ENCODE results near the gene MOV10. TPM values are rescaled to one million over a fixed set of nuclear protein-coding genes. Genes with fewer than 3 reads are reported as not detected.

The MOV10 gene
- total and polyA plus RNA-seq, 9 of the 15 experiments (the other 6 are each of a cell fraction or from before 2014, with no cell fraction given): 16.7 to 105 (median 49.5) TPM

DNA sequence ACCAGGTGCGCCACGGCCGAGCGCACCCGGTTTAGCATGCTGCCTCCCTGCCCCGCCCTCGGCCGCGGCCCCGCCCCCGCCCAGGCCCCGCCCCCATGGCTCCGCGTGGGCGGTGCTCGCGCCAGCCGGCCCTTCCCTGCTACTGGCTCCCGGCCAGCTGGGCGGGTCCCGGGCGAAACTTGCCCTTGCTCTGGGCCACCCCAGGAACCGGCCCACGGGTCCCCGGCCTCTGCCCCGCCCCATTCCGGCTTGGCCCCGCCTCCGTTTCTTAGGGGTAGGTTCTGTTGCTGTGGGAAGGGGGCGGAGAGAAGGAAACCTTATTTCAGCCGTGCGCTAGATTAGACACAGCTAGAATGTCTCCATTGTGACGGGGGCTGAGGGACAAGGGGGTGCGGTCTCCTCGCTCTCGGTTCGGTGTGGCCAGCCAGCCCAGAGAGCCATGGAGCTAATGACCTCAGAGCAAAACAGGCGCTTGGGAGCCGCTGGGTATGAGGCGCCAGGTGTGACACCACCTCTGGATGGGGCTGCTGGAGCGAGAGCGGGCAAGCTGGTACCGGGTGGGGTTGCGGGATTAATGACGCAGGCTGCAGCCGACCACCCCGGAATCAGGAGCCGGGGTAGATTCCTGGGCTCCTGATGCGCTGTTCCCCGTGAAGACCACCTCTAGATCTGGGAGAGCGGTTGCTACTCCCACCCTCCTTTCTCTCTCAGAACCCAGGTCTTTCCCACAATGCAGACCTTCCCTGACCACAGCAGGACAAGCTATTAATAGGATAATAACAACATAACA lies 41.0 kb downstream of the MOV10 start, which contains the start of gene PPM1J (continued):
- TF ChIP-seq, protein P1, sequence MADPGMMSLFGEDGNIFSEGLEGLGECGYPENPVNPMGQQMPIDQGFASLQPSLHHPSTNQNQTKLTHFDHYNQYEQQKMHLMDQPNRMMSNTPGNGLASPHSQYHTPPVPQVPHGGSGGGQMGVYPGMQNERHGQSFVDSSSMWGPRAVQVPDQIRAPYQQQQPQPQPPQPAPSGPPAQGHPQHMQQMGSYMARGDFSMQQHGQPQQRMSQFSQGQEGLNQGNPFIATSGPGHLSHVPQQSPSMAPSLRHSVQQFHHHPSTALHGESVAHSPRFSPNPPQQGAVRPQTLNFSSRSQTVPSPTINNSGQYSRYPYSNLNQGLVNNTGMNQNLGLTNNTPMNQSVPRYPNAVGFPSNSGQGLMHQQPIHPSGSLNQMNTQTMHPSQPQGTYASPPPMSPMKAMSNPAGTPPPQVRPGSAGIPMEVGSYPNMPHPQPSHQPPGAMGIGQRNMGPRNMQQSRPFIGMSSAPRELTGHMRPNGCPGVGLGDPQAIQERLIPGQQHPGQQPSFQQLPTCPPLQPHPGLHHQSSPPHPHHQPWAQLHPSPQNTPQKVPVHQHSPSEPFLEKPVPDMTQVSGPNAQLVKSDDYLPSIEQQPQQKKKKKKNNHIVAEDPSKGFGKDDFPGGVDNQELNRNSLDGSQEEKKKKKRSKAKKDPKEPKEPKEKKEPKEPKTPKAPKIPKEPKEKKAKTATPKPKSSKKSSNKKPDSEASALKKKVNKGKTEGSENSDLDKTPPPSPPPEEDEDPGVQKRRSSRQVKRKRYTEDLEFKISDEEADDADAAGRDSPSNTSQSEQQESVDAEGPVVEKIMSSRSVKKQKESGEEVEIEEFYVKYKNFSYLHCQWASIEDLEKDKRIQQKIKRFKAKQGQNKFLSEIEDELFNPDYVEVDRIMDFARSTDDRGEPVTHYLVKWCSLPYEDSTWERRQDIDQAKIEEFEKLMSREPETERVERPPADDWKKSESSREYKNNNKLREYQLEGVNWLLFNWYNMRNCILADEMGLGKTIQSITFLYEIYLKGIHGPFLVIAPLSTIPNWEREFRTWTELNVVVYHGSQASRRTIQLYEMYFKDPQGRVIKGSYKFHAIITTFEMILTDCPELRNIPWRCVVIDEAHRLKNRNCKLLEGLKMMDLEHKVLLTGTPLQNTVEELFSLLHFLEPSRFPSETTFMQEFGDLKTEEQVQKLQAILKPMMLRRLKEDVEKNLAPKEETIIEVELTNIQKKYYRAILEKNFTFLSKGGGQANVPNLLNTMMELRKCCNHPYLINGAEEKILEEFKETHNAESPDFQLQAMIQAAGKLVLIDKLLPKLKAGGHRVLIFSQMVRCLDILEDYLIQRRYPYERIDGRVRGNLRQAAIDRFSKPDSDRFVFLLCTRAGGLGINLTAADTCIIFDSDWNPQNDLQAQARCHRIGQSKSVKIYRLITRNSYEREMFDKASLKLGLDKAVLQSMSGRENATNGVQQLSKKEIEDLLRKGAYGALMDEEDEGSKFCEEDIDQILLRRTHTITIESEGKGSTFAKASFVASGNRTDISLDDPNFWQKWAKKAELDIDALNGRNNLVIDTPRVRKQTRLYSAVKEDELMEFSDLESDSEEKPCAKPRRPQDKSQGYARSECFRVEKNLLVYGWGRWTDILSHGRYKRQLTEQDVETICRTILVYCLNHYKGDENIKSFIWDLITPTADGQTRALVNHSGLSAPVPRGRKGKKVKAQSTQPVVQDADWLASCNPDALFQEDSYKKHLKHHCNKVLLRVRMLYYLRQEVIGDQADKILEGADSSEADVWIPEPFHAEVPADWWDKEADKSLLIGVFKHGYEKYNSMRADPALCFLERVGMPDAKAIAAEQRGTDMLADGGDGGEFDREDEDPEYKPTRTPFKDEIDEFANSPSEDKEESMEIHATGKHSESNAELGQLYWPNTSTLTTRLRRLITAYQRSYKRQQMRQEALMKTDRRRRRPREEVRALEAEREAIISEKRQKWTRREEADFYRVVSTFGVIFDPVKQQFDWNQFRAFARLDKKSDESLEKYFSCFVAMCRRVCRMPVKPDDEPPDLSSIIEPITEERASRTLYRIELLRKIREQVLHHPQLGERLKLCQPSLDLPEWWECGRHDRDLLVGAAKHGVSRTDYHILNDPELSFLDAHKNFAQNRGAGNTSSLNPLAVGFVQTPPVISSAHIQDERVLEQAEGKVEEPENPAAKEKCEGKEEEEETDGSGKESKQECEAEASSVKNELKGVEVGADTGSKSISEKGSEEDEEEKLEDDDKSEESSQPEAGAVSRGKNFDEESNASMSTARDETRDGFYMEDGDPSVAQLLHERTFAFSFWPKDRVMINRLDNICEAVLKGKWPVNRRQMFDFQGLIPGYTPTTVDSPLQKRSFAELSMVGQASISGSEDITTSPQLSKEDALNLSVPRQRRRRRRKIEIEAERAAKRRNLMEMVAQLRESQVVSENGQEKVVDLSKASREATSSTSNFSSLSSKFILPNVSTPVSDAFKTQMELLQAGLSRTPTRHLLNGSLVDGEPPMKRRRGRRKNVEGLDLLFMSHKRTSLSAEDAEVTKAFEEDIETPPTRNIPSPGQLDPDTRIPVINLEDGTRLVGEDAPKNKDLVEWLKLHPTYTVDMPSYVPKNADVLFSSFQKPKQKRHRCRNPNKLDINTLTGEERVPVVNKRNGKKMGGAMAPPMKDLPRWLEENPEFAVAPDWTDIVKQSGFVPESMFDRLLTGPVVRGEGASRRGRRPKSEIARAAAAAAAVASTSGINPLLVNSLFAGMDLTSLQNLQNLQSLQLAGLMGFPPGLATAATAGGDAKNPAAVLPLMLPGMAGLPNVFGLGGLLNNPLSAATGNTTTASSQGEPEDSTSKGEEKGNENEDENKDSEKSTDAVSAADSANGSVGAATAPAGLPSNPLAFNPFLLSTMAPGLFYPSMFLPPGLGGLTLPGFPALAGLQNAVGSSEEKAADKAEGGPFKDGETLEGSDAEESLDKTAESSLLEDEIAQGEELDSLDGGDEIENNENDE (IDR thresholded peaks at IDR 0.05; ENCODE audit: low read depth, low read length): no peak
- TF ChIP-seq, protein P2, sequence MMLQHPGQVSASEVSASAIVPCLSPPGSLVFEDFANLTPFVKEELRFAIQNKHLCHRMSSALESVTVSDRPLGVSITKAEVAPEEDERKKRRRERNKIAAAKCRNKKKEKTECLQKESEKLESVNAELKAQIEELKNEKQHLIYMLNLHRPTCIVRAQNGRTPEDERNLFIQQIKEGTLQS (IDR thresholded peaks at IDR 0.05): no peak
- TF ChIP-seq, protein P2 (CRISPR knock-in tag; conservative IDR thresholded peaks at IDR 0.05): no peak
- 0 out of 2 replicates have a peak, but pooled peaks have one; percentile 38 for TF ChIP-seq KLF13 (tag; IDR thresholded peaks at IDR 0.05; ENCODE audit: borderline replicate concordance, low read depth)
- TF ChIP-seq ZFX (CRISPR knock-in tag; IDR thresholded peaks at IDR 0.05): no peak
- TF ChIP-seq NEUROD1 (IDR thresholded peaks at IDR 0.05; ENCODE audit: borderline replicate concordance, low read depth, low read length, partially characterized antibody): no peak
- TF ChIP-seq, protein P3, sequence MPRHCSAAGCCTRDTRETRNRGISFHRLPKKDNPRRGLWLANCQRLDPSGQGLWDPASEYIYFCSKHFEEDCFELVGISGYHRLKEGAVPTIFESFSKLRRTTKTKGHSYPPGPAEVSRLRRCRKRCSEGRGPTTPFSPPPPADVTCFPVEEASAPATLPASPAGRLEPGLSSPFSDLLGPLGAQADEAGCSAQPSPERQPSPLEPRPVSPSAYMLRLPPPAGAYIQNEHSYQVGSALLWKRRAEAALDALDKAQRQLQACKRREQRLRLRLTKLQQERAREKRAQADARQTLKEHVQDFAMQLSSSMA (CRISPR knock-in tag; IDR thresholded peaks at IDR 0.05): no peak
- TF ChIP-seq, protein P4, sequence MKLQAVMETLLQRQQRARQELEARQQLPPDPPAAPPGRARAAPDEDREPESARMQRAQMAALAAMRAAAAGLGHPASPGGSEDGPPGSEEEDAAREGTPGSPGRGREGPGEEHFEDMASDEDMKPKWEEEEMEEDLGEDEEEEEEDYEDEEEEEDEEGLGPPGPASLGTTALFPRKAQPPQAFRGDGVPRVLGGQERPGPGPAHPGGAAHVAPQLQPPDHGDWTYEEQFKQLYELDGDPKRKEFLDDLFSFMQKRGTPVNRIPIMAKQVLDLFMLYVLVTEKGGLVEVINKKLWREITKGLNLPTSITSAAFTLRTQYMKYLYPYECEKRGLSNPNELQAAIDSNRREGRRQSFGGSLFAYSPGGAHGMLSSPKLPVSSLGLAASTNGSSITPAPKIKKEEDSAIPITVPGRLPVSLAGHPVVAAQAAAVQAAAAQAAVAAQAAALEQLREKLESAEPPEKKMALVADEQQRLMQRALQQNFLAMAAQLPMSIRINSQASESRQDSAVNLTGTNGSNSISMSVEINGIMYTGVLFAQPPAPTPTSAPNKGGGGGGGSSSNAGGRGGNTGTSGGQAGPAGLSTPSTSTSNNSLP (IDR thresholded peaks at IDR 0.05; ENCODE audit: borderline replicate concordance, low read depth, low read length): no peak
- TF ChIP-seq ZBTB1 (CRISPR knock-in tag; IDR thresholded peaks at IDR 0.05; ENCODE audit: borderline replicate concordance, low read depth): no peak
- peak; percentile 2; the same call in 1 of the 2 replicates for TF ChIP-seq ZBTB7A (IDR thresholded peaks at IDR 0.05; ENCODE audit: borderline replicate concordance, control insufficient read depth, low read depth, low read length)
- TF ChIP-seq ARNT (IDR thresholded peaks at IDR 0.05): no peak
